PC-3 (cell line): ENCODE measurements around the gene PCED1B.

Source experiments
- EZH2 ChIP-seq: fragments of 300-600 bp; sonication (generic); IDR thresholded peaks from one replicate; pipeline ENCODE4 v1.6.1; 2017; ENCODE audit warnings: antibody characterized with exemption, mild to moderate bottlenecking, low read length; ENCODE audit not compliant: unreplicated experiment
- EZH2phosphoT487 ChIP-seq: fragments of 300-600 bp; sonication (generic); IDR thresholded peaks from 2 replicates; pipeline ENCODE4 v1.6.1; 2018; ENCODE audit warnings: mild to moderate bottlenecking, antibody characterized with exemption, low read length, borderline replicate concordance
- TF ChIP-seq, protein P1 (sequence below): fragments of 300-600 bp; sonication (generic); conservative IDR thresholded peaks from 2 replicates; pipeline ENCODE4 v1.5.1; 2017; ENCODE audit warnings: antibody characterized with exemption, low read depth, mild to moderate bottlenecking, low read length

GRCh38 chr12:47213396-47213795 is 134.0 kb downstream of the PCED1B start:
- TF ChIP-seq, protein P1, sequence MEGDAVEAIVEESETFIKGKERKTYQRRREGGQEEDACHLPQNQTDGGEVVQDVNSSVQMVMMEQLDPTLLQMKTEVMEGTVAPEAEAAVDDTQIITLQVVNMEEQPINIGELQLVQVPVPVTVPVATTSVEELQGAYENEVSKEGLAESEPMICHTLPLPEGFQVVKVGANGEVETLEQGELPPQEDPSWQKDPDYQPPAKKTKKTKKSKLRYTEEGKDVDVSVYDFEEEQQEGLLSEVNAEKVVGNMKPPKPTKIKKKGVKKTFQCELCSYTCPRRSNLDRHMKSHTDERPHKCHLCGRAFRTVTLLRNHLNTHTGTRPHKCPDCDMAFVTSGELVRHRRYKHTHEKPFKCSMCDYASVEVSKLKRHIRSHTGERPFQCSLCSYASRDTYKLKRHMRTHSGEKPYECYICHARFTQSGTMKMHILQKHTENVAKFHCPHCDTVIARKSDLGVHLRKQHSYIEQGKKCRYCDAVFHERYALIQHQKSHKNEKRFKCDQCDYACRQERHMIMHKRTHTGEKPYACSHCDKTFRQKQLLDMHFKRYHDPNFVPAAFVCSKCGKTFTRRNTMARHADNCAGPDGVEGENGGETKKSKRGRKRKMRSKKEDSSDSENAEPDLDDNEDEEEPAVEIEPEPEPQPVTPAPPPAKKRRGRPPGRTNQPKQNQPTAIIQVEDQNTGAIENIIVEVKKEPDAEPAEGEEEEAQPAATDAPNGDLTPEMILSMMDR: no peak
- TF ChIP-seq EZH2 (no peak), EZH2phosphoT487 (no peak)
